Measurements from ENCODE around the gene CENPV.

GRCh38 chr17:16306211-16306610 lies 47.1 kb downstream of the CENPV start:
- TF ChIP-seq POLR2A (IDR thresholded peaks at IDR 0.05) (no peak), CTCF (IDR thresholded peaks at IDR 0.05) (no peak)
